IPS DF 6.9 (cell line): ENCODE data around the gene SCGB1C2.
A peak's percentile ranks its signal among the peaks of the same experiment; 100 is the strongest.

Source experiments
- DNase-seq: peaks from one replicate; pipeline ENCODE4 v3.0.0-alpha.2; 2013; ENCODE audit warnings: low read depth, low spot score
- H3K27ac ChIP-seq: one replicate; pipeline ENCODE4 v1.5.1; 2013; ENCODE audit warnings: low read length, control low read depth
- H3K27me3 ChIP-seq: 2 replicates; pipeline ENCODE4 v1.6.1; 2013; ENCODE audit warnings: mild to moderate bottlenecking, low read length; ENCODE audit not compliant: control insufficient read depth, insufficient read depth
- H3K36me3 ChIP-seq: 2 replicates; pipeline ENCODE4 v1.6.1; 2013; ENCODE audit warnings: low read length; ENCODE audit not compliant: control insufficient read depth, insufficient read depth
- H3K4me1 ChIP-seq: 2 replicates; pipeline ENCODE4 v1.6.1; 2013; ENCODE audit warnings: low read length; ENCODE audit not compliant: control insufficient read depth, insufficient read depth
- H3K4me3 ChIP-seq: 2 replicates; pipeline ENCODE4 v1.5.1; 2013; ENCODE audit warnings: mild to moderate bottlenecking, low read length
- H3K9me3 ChIP-seq: 2 replicates; pipeline ENCODE4 v1.6.1; 2013; ENCODE audit warnings: low read length, inconsistent platforms; ENCODE audit not compliant: control insufficient read depth, insufficient read depth
- WGBS: extraction: QIAGEN DNeasy Blood & Tissue Kit; methylation state at CpG from one replicate; pipeline ENCODE4 v1.1.7; 2013; ENCODE audit warnings: mixed read lengths, missing lambda C conversion rate; ENCODE audit not compliant: insufficient read length, insufficient coverage; 5-methylcytosine and 5-hydroxymethylcytosine counted together

The SCGB1C2 gene

GRCh38 chr17:182050-182751 lies 44.8 kb downstream of the SCGB1C2 start:
- Histone ChIP-seq H3K27me3 (peaks cover 11% of the 10 kb centered on the region), H3K36me3 (no peaks in the 10 kb centered on the region), H3K4me3 (peak overlapping the region; percentile 31; the same call in 1 of the 2 replicates), H3K27ac (no peak overlapping the region), H3K9me3 (no peaks in the 10 kb centered on the region), H3K4me1 (peaks cover 5% of the 10 kb centered on the region)
- no CpG with 5 or more reads among the region's 18 CpGs for WGBS
- no peak for DNase-seq

GRCh38 chr17:183021-183420 lies 45.7 kb downstream of the SCGB1C2 start:
- Histone ChIP-seq H3K9me3 (no peaks in the 10 kb centered on the region), H3K36me3 (no peaks in the 10 kb centered on the region), H3K4me3 (no peak overlapping the region), H3K27me3 (peaks cover 11% of the 10 kb centered on the region), H3K27ac (no peak overlapping the region), H3K4me1 (peaks cover 5% of the 10 kb centered on the region)
- no peak for DNase-seq
- no CpG with 5 or more reads among the region's 8 CpGs for WGBS

GRCh38 chr17:185445-186138 lies 48.2 kb downstream of the SCGB1C2 start:
- peaks cover 11% of the 10 kb centered on the region for H3K27me3 ChIP-seq
- no CpG with 5 or more reads among the region's 14 CpGs for WGBS
- no peaks in the 10 kb centered on the region for H3K9me3 ChIP-seq
- H3K4me1 ChIP-seq, result peaks cover 5% of the 10 kb centered on the region
- no peak for DNase-seq
- H3K36me3 ChIP-seq, result no peaks in the 10 kb centered on the region
- H3K4me3 ChIP-seq, result no peak overlapping the region
- no peak overlapping the region for H3K27ac ChIP-seq

- Histone ChIP-seq H3K36me3 (no peaks in the 10 kb centered on the region), H3K9me3 (no peaks in the 10 kb centered on the region), H3K4me1 (peaks cover 1% of the 10 kb centered on the region; the same call in 1 of the 2 replicates), H3K27me3 (peaks cover 5% of the 10 kb centered on the region), H3K27ac (no peak overlapping the region), H3K4me3 (no peak overlapping the region)
- WGBS, result no CpG with 5 or more reads among the region's 2 CpGs
- DNase-seq, result no peak
Observed at GRCh38 chr17:187130-187529, 49.8 kb downstream of the SCGB1C2 start.
